Measurements from ENCODE around the gene C2CD4D.
"Not testable (repeated sequence)": the region's sequence is repeated elsewhere in the genome, so short reads cannot be mapped to it uniquely, and the experiment has no call there.

The C2CD4D gene

DNA sequence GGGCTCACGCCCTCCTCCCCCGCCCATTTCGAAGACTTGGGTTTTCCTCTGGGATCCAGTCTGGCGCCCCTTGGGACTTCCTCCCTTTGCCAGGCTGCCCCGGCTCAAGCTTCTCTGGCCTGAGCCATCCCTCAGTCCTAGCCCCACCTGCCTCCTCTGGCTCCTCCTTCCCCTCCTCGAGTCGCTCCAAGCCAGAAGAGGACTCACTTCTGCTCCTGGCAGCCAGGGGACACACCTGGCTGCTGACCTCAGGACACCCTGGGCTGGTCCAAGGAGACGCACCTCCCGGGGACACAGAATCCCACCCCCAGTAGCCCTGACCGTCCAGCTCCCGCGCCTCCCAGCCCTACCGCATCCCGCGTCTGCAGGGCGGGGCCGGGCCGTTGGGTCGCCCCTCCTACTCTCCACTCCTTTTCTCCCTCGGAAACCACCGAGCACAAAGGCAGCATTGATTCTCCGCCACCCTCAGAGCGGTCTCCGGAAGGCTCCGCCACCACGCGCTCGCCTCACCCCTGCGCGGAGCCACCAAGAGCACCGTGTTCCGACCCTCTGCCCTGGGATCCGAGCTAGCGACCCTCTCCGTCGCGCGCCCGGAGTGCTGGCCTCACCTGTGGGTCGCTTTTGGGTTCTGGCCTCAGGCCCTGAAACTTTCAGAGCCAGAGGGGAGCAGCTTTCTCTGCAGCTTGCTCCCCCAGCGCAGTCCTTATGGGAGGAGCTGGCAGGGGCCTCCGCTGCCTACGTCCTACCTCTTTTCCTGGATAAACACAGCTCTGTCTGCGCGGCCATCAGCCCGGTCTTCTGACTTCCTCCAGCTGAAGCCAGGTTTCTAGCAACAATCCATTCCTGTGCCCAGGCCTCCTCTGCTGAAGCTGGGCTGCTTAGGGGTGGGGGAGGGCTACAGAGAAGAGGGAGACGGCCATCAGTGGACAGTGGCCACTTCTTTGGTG, at the start of gene C2CD4D:
Gene C2CD4D (minus strand): TSS at position 364 of the 947 bp plus-strand sequence. CDS start 831 bp downstream, outside the sequence.
- no peak for DNase-seq (ENCODE audit: low read depth)

DNA sequence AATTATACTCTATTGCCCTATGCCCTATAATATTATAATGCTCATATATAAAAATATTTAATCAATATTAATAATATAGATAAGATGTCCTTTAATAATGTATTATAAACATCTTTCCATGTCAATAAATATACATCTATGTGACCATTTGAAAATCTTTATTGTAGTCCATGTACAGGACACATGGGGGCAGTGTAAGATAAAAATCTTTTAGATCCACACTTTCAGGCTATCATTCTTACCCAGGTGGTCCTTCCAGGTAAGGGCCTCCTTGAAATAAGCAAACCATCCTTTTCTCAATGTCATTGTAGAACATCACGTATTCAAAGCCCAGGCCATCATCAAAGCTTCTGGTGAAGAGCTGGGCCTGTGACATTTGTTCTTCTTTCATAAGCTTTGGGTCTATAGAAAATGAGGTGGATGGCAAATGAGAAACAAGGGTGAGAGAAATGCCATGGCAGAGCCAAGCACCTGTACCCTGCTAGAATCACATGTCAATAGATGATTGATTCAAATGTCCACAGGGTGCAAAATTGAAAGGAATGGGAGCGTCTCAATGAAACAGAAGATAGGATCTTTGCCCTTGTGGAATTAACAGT, 49.5 kb upstream of the C2CD4D start:
- no peak for DNase-seq (ENCODE audit: low read depth)

DNA sequence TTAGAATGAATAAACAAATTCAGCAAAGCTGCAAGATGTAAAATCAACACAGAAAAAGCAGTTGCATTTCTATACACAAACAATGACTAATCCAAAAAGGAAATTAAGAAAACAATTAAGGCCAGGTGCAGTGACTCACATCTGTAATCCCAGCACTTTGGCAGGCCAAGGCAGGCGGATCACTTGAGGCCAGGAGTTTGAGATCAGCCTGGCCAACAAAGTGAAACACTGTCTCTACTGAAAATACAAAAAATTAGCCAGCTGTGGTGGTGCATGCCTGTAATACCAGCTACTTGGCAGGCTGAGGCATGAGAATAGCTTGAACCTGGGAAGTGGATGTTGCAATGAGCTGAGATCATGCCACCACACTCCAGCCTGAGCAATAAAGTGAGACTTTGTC, 47.4 kb upstream of the C2CD4D start:
- DNase-seq (ENCODE audit: low read depth) = no peak

DNA sequence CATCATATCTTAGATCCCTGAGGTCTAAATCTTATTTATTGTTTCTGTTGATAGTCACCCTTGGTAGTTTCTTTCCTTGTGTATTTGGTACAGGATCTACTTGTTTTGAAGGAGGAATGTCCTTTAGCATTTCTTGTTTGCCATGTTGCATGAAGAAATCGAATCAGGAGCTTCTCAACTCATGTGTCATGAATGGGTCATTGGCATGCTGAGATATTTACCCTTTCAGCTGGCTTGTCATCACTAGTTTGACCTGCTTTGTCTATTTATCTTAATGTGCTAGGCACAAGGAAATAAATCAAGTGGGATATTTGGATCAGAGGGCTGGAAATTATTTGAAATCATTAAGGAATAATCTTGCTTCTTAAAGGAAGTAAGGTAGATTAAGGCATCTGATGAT, 45.9 kb upstream of the C2CD4D start:
- no peak for DNase-seq (ENCODE audit: low read depth)

GRCh38 chr1:151884879-151885278, 45.3 kb upstream of the C2CD4D start:
- DNase-seq (ENCODE audit: low read depth) = not testable (repeated sequence)

DNA sequence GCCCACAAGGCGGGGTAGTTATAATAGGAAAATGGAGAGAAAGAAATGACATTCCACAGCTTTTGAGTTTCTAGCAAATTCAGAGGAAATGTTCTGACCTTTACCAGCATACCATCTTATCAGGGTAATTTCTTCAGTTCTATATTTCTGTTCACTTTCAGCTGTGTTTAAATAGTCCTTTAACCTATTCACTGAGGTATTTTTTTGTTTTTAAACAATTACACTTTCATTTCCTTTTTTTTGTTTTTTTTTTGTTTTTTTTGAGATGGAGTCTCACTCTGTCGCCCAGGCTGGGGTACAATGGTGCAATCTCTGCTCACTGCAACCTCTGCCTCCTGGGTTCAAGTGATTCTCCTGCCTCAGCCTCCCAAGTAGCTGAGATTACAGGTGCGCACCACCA, 44.8 kb upstream of the C2CD4D start:
- DNase-seq (ENCODE audit: low read depth) = not testable (repeated sequence)

GRCh38 chr1:151883898-151884297, 44.3 kb upstream of the C2CD4D start:
- not testable (repeated sequence) for DNase-seq (ENCODE audit: low read depth)

DNA sequence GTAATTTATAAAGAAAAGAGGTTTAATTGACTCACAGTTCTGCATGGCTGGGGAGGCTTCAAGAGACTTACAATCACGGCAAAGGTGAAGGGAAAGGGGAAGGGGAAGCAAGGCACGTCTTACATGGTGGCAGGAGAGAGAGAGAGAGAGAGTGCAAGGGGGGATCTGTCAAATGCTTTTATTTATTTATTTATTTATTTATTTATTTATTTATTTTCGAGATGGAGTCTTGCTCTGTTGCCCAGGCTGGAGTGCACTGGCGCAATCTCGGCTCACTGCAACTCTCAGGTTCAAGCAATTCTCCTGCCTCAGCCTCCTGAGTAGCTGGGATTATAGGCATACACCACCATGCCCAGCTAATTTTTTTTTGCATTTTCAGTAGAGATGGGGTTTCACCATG, 43.3 kb upstream of the C2CD4D start:
- not testable (repeated sequence) for DNase-seq (ENCODE audit: low read depth)

DNA sequence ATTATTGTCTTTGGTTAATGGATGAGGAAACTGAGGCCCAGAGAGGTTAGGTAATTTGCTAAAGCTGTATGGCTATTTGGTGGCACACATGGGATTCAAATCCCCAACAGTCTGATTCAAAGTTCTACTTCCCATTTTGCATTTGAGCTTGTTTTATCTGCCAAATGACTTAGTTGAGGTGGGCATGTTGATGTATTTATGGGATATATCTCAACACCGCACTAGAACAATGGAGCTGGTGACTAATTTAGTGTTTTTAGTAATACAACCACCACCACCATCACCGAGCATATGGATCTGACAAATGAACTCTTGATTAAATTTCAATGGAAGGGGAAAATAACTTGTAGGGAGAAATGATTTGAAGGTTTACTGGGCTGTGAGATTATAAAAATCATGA, 42.8 kb upstream of the C2CD4D start:
- no peak for DNase-seq (ENCODE audit: low read depth)

- DNase-seq (ENCODE audit: low read depth) = no peak
Measured at GRCh38 chr1:151881479-151881878, 41.9 kb upstream of the C2CD4D start.

DNA sequence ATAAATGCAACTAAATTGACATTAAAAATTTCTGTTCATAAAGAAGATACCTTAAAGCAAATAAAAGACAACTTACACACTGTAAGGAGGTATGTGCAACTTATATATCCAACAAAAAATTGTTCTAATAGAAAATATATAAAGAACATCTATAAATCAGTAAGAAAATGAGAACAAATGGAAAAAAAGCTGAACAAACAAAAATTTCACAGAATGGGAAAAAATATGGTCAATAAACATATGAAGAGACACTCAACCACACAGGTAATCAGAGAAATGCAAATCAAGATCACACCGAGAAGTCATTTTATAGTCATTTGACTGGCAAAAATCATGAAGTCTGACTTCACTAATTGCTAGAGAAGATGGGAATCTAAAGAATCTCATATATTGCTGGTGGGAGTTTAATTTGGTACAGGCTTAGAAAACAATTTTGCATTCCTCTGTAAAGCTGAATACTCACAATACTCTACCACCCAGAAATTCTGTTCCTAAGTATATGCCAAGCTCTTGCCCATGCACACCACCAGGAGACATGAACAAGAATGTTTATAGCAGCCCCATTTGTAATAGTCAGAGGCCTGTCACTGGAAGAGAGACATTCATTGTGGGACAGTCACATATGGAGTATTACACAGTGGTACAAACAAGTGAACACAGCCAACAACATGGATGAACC, 35.9 kb upstream of the C2CD4D start:
- no peak for DNase-seq (ENCODE audit: low read depth)

DNA sequence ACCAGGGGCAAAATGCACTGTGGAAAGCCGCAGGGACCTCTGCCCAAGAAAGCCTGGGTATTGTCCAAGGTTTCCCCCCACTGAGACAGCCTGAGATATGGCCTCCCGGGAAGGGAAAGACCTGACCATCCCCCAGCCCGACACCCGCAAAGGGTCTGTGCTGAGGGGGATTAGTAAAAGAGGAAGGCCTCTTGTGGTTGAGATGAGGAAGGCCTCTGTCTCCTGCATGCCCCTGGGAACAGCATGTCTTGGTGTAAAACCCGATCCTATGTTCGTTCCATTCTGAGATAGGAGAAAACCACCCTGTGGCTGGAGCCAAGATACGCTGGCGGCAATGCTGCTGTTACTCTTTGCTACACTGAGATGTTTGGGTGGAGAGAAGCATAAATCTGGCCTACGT, 33.2 kb upstream of the C2CD4D start:
- DNase-seq (ENCODE audit: low read depth) = not testable (repeated sequence)

DNA sequence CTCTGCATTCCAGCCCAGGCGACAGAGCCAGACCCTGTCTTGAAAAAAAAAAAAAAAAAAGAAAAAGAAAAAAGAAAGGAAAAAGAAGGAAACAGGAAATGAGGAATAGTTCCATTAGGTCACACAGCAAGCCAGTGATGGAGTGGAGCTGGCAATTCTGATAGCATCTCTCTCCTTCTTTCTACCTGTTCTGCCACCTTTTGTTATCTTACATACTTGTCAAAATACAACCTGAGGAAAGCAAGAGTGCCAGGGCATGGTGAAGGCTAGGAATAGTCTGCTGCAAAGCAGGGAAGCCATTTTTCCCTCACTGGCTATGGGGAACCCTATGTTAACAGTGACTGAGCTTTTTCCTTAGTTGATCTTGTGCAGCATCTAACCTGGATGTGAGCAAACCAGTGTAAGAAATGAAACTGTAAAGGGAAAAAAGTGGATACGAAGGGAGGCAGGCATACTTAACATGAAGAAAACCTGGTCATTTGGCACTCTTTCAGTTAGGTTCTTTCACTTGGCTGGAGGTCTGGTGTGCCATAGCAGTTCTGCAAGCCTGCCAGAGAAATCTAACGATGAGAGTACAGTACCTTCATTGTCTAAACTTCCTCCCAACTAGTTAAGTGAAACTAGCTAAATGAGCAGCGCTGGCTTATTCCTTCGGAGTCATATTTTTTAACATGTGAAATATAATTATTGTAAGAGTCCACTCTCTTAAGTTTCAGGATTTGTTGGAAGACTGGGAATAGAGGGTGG, 31.8 kb upstream of the C2CD4D start:
- DNase-seq (ENCODE audit: low read depth) = no peak

GRCh38 chr1:151868486-151868885, 28.9 kb upstream of the C2CD4D start:
- no peak for DNase-seq (ENCODE audit: low read depth)

GRCh38 chr1:151867765-151868411, 28.3 kb upstream of the C2CD4D start:
- no peak for DNase-seq (ENCODE audit: low read depth)

GRCh38 chr1:151867321-151867720, 27.7 kb upstream of the C2CD4D start:
- no peak for DNase-seq (ENCODE audit: low read depth)

- DNase-seq (ENCODE audit: low read depth) = no peak
Measured at GRCh38 chr1:151864411-151864810, 24.8 kb upstream of the C2CD4D start.

DNA sequence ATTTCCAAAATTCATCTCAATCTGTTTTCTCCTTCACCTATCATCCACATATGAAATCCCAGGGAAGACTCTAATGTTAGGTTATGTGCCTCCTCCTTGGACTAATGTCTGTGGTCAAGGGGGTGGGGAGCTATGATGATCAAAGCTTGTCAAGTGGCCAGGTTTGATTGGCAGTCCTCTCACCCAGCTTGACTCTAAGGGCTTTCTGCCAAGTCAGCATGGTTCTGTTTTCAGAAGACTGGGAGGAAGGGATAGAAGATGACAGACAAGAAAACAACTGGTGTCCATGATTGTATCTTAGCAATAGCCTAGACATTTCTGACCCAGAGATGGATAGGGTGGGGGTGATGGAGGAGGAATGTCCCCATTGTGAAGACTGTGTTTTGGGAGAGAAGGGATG, 23.0 kb upstream of the C2CD4D start:
- DNase-seq (ENCODE audit: low read depth) = no peak

GRCh38 chr1:151860504-151861187, 21.0 kb upstream of the C2CD4D start:
- no peak for DNase-seq (ENCODE audit: low read depth)

DNA sequence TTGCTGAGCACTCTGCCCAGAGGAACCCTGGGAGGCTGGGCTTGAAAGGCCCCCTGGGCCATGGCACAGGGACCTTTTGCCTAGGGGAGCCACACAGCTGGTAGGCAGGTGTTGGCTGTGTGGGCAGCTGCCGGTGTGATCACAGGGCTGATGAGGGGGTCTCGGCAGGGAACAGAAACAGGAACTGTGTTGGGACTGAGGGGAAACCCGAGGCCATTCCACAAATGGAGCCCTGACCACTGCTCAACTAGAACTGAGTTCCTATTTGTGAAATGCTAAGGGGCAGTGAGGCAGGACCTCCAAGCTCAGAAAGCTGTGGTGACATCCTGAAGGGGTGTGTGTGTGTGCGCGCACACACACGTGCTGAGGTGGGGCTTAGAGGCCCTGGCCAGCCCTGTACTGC, 20.3 kb upstream of the C2CD4D start:
- no peak for DNase-seq (ENCODE audit: low read depth)
